HepG2 (cell line): ENCODE data around the gene ATF6. TPM values are rescaled to one million over a fixed set of nuclear protein-coding genes. Genes with fewer than 3 reads are reported as not detected.

Source experiments
- ATAC-seq: fragments of 200-7000 bp; cut with Tn5 transposase; 3 replicates; pipeline ENCODE4 v1.9.1; 2020; ENCODE audit warnings: mild to moderate bottlenecking, moderate library complexity
- BruUV-seq: library from RNA; stranded (reverse); fragments of 400-500 nt; replicated peaks from 2 replicates; lab custom pipeline; 2021; lab: Mats Ljungman, UMichigan
- CTCF ChIA-PET: fragments of 300-600 bp; formaldehyde crosslinking; extraction: SDS; loops from one replicate; lab custom pipeline; 2021; ENCODE audit warnings: low total read pairs, inconsistent platforms, low intra/inter-chr PET ratio; lab: Yijun Ruan, JAX
- POLR2A ChIA-PET: fragments of 350-600 bp; sonication (Branson Sonifier 250); formaldehyde crosslinking; loops from one replicate; lab custom pipeline; 2020; ENCODE audit warnings: antibody characterized with exemption, inconsistent platforms; lab: Yijun Ruan, JAX
- DNase-seq: peaks from one replicate; pipeline ENCODE4 v3.0.0-alpha.2; 2015; ENCODE audit warnings: low spot score
- FAIRE-seq: peaks from 3 replicates; lab custom pipeline; 2011; peaks lifted over from hg19 to GRCh38; lab: Jason Lieb, UNC
- H2AFZ ChIP-seq: one replicate; pipeline ENCODE4 v1.6.1; 2011; ENCODE audit warnings: low read length, inconsistent platforms
- H3K27ac ChIP-seq: fragments of 300-600 bp; 3 replicates; pipeline ENCODE4 v1.8.0; 2011; ENCODE audit warnings: mixed run types, mild to moderate bottlenecking, mixed read lengths, low read length, inconsistent platforms; ENCODE audit not compliant: insufficient read depth; ENCODE audit errors: extremely low read length
- H3K27me3 ChIP-seq, 2 experiments: fragments of 200-600 bp in 1 of 2; 2 replicates in 1 of 2; 3 replicates in 1 of 2; pipeline versions ENCODE4 v1.6.0 to v1.8.0; 2011; ENCODE audit warnings: low read length in 2 of 2, mild to moderate bottlenecking in 2 of 2, moderate library complexity in 2 of 2, inconsistent platforms in 1 of 2; ENCODE audit not compliant: insufficient read depth in 2 of 2, control insufficient read depth in 1 of 2
- H3K36me3 ChIP-seq, 2 experiments: fragments of 200-600 bp in 1 of 2; replicated peaks in 1 of 2; 2 replicates in 1 of 2; 3 replicates in 1 of 2; pipeline versions ENCODE4 v1.5.1 to v1.8.0; 2011; ENCODE audit warnings: low read length in 2 of 2, inconsistent platforms in 1 of 2; ENCODE audit not compliant: insufficient read depth in 2 of 2, control insufficient read depth in 1 of 2
- H3K4me1 ChIP-seq: 2 replicates; pipeline ENCODE4 v1.5.1; 2012; ENCODE audit warnings: low read length, inconsistent platforms; ENCODE audit not compliant: insufficient read depth
- H3K4me2 ChIP-seq: 2 replicates; pipeline ENCODE4 v1.6.0; 2011; ENCODE audit warnings: low read depth, low read length, inconsistent platforms
- H3K4me3 ChIP-seq, 3 experiments: fragments of 200-600 bp in 1 of 3; sonication (generic), shearing (Covaris generic) in 1 of 3; replicated peaks in 1 of 3; 2 replicates each; pipeline ENCODE4 v1.5.1; 2011 to 2016; ENCODE audit warnings: low read length in 3 of 3, inconsistent platforms in 2 of 3, low read depth in 2 of 3, mild to moderate bottlenecking in 2 of 3, control low read depth in 1 of 3, mixed read lengths in 1 of 3; ENCODE audit not compliant: insufficient read depth in 1 of 3
- H3K79me2 ChIP-seq: one replicate; pipeline ENCODE4 v1.6.1; 2011; ENCODE audit warnings: low read length, inconsistent platforms; ENCODE audit not compliant: insufficient read depth
- H3K9ac ChIP-seq: 2 replicates; pipeline ENCODE4 v1.6.0; 2011; ENCODE audit warnings: mild to moderate bottlenecking, low read depth, low read length, inconsistent platforms; ENCODE audit not compliant: insufficient read depth
- H3K9me3 ChIP-seq: 2 replicates; pipeline ENCODE4 v1.5.1; 2012; ENCODE audit warnings: mild to moderate bottlenecking, low read length
- H4K20me1 ChIP-seq: 2 replicates; pipeline ENCODE4 v1.6.0; 2011; ENCODE audit warnings: inconsistent platforms, mild to moderate bottlenecking, low read length, moderate library complexity; ENCODE audit not compliant: insufficient read depth
- ARNT ChIP-seq: fragments of 450-650 bp; IDR thresholded peaks from 2 replicates; pipeline ENCODE4 v1.6.1; 2017
- E2F5 ChIP-seq: sonication (generic); formaldehyde crosslinking; conservative IDR thresholded peaks from 2 replicates; pipeline ENCODE4 v1.4.0; 2020; ENCODE audit warnings: missing genetic modification reagents
- GABPA ChIP-seq, 2 experiments: IDR thresholded peaks; 2 replicates each; pipeline ENCODE4 v1.6.1; 2011 to 2016; ENCODE audit warnings: low read depth in 2 of 2, low read length in 1 of 2, missing biosample characterization in 1 of 2, missing genetic modification characterization in 1 of 2
- GABPB1 ChIP-seq: IDR thresholded peaks from 2 replicates; pipeline ENCODE4 v1.6.1; 2016; ENCODE audit warnings: mild to moderate bottlenecking, missing genetic modification reagents, moderate library complexity, missing compliant biosample characterization
- GZF1 ChIP-seq: sonication (generic); formaldehyde crosslinking; IDR thresholded peaks from 2 replicates; pipeline ENCODE4 v1.5.1; 2020; ENCODE audit warnings: mild to moderate bottlenecking, missing genetic modification reagents
- HDAC6 ChIP-seq: fragments of 200-600 bp; sonication (generic); IDR thresholded peaks from 2 replicates; pipeline ENCODE4 v1.7.0; 2017; ENCODE audit warnings: mild to moderate bottlenecking, antibody characterized with exemption, low read length, low read depth
- MAX ChIP-seq: IDR thresholded peaks from 2 replicates; pipeline ENCODE4 v1.6.1; 2012; ENCODE audit warnings: inconsistent platforms
- SMAD3 ChIP-seq: sonication (generic); formaldehyde crosslinking; IDR thresholded peaks from 2 replicates; pipeline ENCODE4 v1.4.0; 2020; ENCODE audit warnings: missing genetic modification reagents
- TCF7 ChIP-seq: sonication (generic); IDR thresholded peaks from 2 replicates; pipeline ENCODE4 v1.6.1; 2016; ENCODE audit warnings: antibody characterized with exemption, low read depth
- ZNF570 ChIP-seq: sonication (generic); formaldehyde crosslinking; IDR thresholded peaks from 2 replicates; pipeline ENCODE4 v1.4.0; 2020; ENCODE audit warnings: mild to moderate bottlenecking, missing genetic modification reagents, borderline replicate concordance
- WGBS: methylation state at CpG from one replicate; pipeline ENCODE4 v1.1.6; 2017; ENCODE audit warnings: low lambda C conversion rate; 5-methylcytosine and 5-hydroxymethylcytosine counted together
- in situ Hi-C: cut with HindIII; loops from 2 replicates; pipeline ENCODE4 v1.10.0; 2017; ENCODE audit warnings: low pct_unique_long_range_greater_than_20kb; ENCODE audit not compliant: extremely low pct_ligation_motif_present
- intact Hi-C: fragments of 100-400 bp; cut with micrococcal nuclease; formaldehyde crosslinking; loops from one replicate; pipeline ENCODE4 v1.10.0; 2022; ENCODE audit not compliant: unreplicated experiment
- polyA plus RNA-seq, 8 experiments: library from polyadenylated mRNA; depleted of rRNA in 3 of 8; stranded (reverse) in 7 of 8; unstranded in 1 of 8; fragments of >200 nt; fragmentation: Illumina TruSeq in 4 of 8; extraction: Trizol in 4 of 8; gene quantifications; 2 replicates each; pipeline versions ENCODE4 v1.2.1 to v1.2.3, GENCODE V29; 2011 to 2016; ENCODE audit warnings: low read depth in 4 of 8, missing spikeins in 1 of 8, mixed read lengths in 1 of 8; ENCODE audit not compliant: insufficient read depth in 1 of 8
- total RNA-seq, 5 experiments: library from RNA; depleted of rRNA; stranded (reverse); fragments of >200 nt; fragmentation: Illumina TruSeq; extraction: Trizol; gene quantifications; 2 replicates each; pipeline ENCODE4 v1.2.3, GENCODE V29; 2016; ENCODE audit warnings: low read depth in 1 of 5

ATF6 gene
- total and polyA plus RNA-seq, 2 of the 13 experiments (the other 11 are each of a cell fraction or from before 2014, with no cell fraction given): 13.2 to 14.5 TPM

GRCh38 chr1:162007466-162007865, 241.3 kb downstream of the ATF6 start:
- H4K20me1 ChIP-seq: no peaks in the 10 kb centered on the region
- no TSS peak for BruUV-seq
- no peak overlapping the region for H3K4me2 ChIP-seq
- TF ChIP-seq E2F5 (CRISPR knock-in tag): no peak
- TF ChIP-seq MAX: no peak
- no peak for TF ChIP-seq SMAD3 (CRISPR knock-in tag)
- no peak for TF ChIP-seq ZNF570 (CRISPR knock-in tag)
- no peak for TF ChIP-seq GABPB1 (CRISPR knock-in tag)
- TF ChIP-seq HDAC6: no peak
- TF ChIP-seq GABPA (IDR thresholded peaks at IDR 0.05; ENCODE audit: low read depth, low read length): no peak
- no peak for TF ChIP-seq GABPA (CRISPR knock-in tag; IDR thresholded peaks at IDR 0.05; ENCODE audit: low read depth)
- no peak for TF ChIP-seq TCF7
- TF ChIP-seq ARNT: no peak
- no peak for TF ChIP-seq GZF1
- H3K9ac ChIP-seq: no peak overlapping the region
- H3K27me3 ChIP-seq: peaks cover 4 to 29% of the 10 kb centered on the region in 2 experiments; a peak in 4 of 5 replicates
- H3K79me2 ChIP-seq: no peaks in the 10 kb centered on the region
- no peak overlapping the region for H2AFZ ChIP-seq
- H3K9me3 ChIP-seq: no peaks in the 10 kb centered on the region
- in situ Hi-C loops: no loop called here
- POLR2A ChIA-PET: no interaction called here
- intact Hi-C loops: no loop called here
- no peak overlapping the region for H3K4me3 ChIP-seq
- CTCF ChIA-PET: no interaction called here
- DNase-seq: no peak
- WGBS: 50% methylated on average over 1 of the region's 3 CpGs
- no peaks in the 10 kb centered on the region for H3K36me3 ChIP-seq
- no peak overlapping the region for H3K27ac ChIP-seq
- FAIRE-seq: no peak
- peak; percentile 43; the same call in 2 of the 3 replicates for ATAC-seq
- H3K4me1 ChIP-seq: 0 out of 2 replicates have a peak, but pooled peaks cover 5% of the 10 kb centered on the region
